ENCODE data around the gene LRRC63. TPM values are rescaled to one million over a fixed set of nuclear protein-coding genes. Genes with fewer than 3 reads are reported as not detected.
"Not testable (repeated sequence)": the region's sequence is repeated elsewhere in the genome, so short reads cannot be mapped to it uniquely, and the experiment has no call there.

LRRC63 gene
- total and polyA plus RNA-seq, 10 donors: 0.04 to 1.3 (median 0.62) TPM

DNA sequence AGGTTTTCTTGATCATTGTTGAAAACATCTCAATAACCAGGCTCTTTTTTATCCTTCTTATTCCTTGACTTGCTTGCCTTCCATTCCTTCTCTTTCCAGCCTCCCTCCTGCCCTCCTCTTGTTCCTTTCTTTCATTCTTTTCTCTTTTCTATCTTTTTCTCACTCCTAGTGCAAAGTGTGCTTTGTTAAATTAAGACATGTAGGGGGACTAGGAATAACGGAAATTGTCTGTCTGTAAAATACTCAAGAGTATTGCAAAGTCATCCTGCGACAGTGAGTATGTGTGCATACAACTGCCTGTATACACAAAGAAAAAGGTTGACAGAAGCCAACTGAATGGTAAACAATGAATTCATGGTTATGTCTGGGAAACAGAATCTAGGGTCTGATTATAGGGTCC lies 70.1 kb downstream of the LRRC63 start:
- TF ChIP-seq, protein P1, sequence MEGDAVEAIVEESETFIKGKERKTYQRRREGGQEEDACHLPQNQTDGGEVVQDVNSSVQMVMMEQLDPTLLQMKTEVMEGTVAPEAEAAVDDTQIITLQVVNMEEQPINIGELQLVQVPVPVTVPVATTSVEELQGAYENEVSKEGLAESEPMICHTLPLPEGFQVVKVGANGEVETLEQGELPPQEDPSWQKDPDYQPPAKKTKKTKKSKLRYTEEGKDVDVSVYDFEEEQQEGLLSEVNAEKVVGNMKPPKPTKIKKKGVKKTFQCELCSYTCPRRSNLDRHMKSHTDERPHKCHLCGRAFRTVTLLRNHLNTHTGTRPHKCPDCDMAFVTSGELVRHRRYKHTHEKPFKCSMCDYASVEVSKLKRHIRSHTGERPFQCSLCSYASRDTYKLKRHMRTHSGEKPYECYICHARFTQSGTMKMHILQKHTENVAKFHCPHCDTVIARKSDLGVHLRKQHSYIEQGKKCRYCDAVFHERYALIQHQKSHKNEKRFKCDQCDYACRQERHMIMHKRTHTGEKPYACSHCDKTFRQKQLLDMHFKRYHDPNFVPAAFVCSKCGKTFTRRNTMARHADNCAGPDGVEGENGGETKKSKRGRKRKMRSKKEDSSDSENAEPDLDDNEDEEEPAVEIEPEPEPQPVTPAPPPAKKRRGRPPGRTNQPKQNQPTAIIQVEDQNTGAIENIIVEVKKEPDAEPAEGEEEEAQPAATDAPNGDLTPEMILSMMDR (IDR thresholded peaks at IDR 0.05 in 8 of 11, conservative IDR thresholded peaks at IDR 0.05 in 3 of 11): no peak
- no peak for TF ChIP-seq POLR2A (IDR thresholded peaks at IDR 0.05)
- DNase-seq: no peak
- 48 to 90% (median 68%) methylated on average over 2 of the region's 2 CpGs for WGBS, 5 donors

DNA sequence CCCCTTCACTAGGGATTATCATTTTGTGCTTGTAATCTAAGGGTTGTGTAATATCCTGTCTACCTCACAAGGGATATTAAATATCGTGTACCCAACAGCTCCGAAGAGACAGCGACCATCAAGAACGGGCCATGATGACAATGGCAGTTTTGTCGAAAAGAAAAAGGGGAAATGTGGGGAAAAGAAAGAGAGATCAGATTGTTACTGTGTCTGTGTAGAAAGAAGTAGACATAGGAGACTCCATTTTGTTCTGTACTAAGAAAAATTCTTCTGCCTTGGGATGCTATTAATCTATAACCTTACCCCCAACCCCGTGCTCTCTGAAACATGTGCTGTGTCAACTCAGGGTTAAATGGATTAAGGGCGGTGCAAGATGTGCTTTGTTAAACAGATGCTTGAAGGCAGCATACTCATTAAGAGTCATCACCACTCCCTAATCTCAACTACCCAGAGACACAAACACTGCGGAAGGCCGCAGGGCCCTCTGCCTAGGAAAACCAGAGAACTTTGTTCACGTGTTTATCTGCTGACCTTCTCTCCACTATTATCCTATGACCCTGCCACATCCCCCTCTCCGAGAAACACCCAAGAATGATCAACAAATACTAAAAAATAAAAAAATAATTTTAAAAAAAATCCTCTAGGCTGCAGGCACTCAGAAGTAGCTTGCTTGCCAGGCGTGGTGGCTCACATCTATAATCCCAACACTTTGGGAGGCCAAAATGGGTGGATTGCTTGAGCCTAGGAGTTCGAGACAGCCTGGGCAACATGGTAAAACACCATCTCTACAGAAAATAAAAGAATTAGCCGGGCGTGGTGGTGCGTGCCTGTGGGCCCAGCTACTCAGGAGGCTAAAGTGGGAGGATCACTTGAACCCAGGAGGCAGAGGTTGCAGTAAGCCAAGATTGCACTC lies 72.4 kb downstream of the LRRC63 start:
- H3K4me3 ChIP-seq; H3K27ac ChIP-seq; H3K9me3 ChIP-seq; DNase-seq; H3K4me1 ChIP-seq; H3K36me3 ChIP-seq; H3K27me3 ChIP-seq (replicated peaks in 1 of 7): not testable (repeated sequence)
- 75 to 89% (median 81%) methylated on average over 16 of the region's 16 CpGs for WGBS, 5 donors
- intact Hi-C loops (cut with DNase I; ENCODE audit: low total_unique reads): loop anchor here (10.0 kb wide), 1 partner anchor 109 kb away; no protein-coding TSS in a partner anchor

More for the DNA sequence above, 70.1 kb downstream of the LRRC63 start:
- Histone ChIP-seq H3K27ac (no peak overlapping the region), H3K4me3 (no peak overlapping the region), H3K9me3 (no peaks in the 10 kb centered on the region), H3K4me1 (no peaks in the 10 kb centered on the region), H3K27me3 (replicated peaks in 1 of 7) (no peaks in the 10 kb centered on the region), H3K36me3 (no peaks in the 10 kb centered on the region)
- intact Hi-C loops (cut with DNase I; ENCODE audit: low total_unique reads): loop anchor here (10.0 kb wide), 1 partner anchor 107 kb away; no protein-coding TSS in a partner anchor

DNA sequence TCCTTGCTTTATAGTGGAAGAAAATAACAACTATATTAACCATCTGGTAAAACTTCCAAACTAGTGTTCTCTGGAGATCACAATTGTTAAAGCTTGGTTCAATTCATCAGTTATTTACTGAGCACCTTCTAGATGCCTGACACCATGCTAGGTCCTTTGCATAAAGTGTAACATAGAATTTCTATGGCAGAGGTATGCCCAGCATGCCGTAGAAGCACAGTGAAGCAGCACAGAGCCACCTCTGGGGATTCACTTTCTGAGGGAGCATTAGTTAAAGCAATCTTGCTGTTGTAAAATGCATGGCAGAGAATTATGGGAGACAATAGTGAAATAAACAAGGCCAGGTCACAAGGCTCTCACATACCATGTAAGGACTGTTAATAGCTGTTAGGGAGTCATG lies 75.2 kb downstream of the LRRC63 start:
- Histone ChIP-seq H3K9me3 (no peaks in the 10 kb centered on the region), H3K27ac (no peak overlapping the region), H3K27me3 (replicated peaks in 1 of 7) (no peaks in the 10 kb centered on the region), H3K4me3 (no peak overlapping the region), H3K36me3 (no peaks in the 10 kb centered on the region), H3K4me1 (peaks cover 0 to 11% (median 4%) of the 10 kb centered on the region in 6 donors)
- WGBS, 5 donors: 75 to 96% (median 93%) methylated on average over 1 of the region's 1 CpG
- TF ChIP-seq POLR2A (IDR thresholded peaks at IDR 0.05) (no peak), POLR2AphosphoS5 (IDR thresholded peaks at IDR 0.05) (no peak)
- TF ChIP-seq, protein P1 (IDR thresholded peaks at IDR 0.05 in 8 of 11, conservative IDR thresholded peaks at IDR 0.05 in 3 of 11): no peak
- DNase-seq: no peak
- intact Hi-C loops (cut with DNase I; ENCODE audit: low total_unique reads): loop anchor here (10.0 kb wide), 1 partner anchor 112 kb away; no protein-coding TSS in a partner anchor

DNA sequence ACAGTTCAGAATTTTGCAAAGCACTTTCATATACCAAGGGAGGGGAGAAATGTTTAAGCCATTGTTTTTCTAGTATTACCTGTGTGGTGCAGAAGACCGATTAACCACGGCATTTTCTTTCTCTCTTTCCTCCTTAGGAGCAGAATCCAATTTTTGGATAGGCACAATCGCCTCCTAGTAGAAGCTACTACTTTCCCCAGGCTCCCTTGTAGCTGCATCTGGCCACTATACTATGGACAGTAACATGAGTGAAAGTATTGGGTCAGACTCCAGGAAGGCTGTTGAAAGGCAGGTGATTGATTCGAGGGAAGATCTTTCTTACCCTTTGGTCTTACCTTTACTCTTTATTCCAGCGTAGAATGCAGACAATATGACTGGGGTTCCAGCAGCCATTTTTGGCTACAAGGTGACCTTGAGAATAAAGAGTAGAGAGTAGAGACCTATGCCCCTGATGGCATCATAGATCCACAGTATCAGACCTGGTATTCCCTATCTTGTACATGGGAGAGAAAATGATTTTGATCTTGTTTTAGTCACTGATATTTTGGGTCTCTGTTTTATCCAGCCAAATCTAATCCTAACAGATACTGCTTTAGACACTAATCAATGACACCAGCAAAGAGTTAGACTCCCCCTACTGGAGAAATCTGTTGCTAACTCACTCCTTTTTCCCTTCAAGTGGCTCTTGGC lies 77.0 kb downstream of the LRRC63 start:
- Histone ChIP-seq H3K9me3 (no peaks in the 10 kb centered on the region), H3K4me3 (no peak overlapping the region), H3K27ac (no peak overlapping the region), H3K27me3 (replicated peaks in 1 of 7) (no peaks in the 10 kb centered on the region), H3K36me3 (no peaks in the 10 kb centered on the region), H3K4me1 (peaks cover 0 to 16% (median 4%) of the 10 kb centered on the region in 6 donors)
- intact Hi-C loops (cut with DNase I; ENCODE audit: low total_unique reads): loop anchor here (10.0 kb wide), 1 partner anchor 114 kb away; no protein-coding TSS in a partner anchor
- no peak for DNase-seq
- TF ChIP-seq POLR2AphosphoS5 (IDR thresholded peaks at IDR 0.05): no peak
- TF ChIP-seq POLR2A (IDR thresholded peaks at IDR 0.05): no peak
- TF ChIP-seq, protein P1 (IDR thresholded peaks at IDR 0.05 in 8 of 11, conservative IDR thresholded peaks at IDR 0.05 in 3 of 11): peak; percentile 23 to 78 (median 63)
- WGBS, 5 donors: 83 to 93% (median 91%) methylated on average over 5 of the region's 5 CpGs
